Hypothalamus (tissue), 51 donors: Measurements from ENCODE around the gene PACRG.
"Not testable (repeated sequence)": the region's sequence is repeated elsewhere in the genome, so short reads cannot be mapped to it uniquely, and the experiment has no call there.

Source experiments
- DNase-seq, 51 donors: peaks; one replicate each; lab custom pipeline; 2025; lab: John Stamatoyannopoulos, UW

The PACRG gene

GRCh38 chr6:162976141-162976540 is 248.4 kb downstream of the PACRG start:
- peak in 1 of 51 donors; percentile 37 for DNase-seq

DNA sequence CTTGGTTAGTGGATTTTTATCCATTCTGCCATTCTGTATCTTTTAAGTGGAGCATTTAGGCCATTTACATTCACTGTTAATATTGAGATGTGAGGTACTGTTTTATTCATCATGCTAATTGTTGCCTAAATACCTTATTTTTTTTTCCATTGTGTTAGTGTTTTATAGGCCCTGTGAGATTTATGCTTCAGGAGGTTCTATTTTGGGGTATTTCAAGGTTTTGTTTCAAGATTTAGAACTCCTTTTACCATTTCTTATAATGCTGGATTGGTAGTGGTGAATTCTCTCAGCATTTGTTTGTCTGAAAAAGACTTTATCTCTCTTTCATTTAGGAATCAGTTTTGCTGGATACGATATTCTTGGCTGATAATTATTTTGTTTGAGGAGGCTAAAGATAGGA is 255.5 kb downstream of the PACRG start:
- not testable (repeated sequence) for DNase-seq

DNA sequence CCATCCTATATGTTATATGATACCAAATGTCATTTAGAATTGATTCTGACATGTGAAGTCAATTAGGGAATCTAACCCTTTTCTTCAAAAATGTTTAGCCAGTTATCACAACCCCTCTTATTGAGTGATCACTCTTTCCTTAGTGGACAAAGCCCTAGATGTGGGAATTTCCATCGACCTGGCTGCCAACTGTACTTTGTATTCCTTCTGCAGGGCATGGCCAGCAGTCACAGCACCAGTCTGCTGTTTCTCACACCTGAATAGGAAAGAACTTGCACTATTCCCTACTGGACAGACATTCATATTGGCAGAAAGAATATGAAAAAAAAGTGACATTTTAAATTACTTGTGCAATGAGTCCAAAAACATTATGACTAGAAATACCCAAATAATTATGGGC is 271.0 kb downstream of the PACRG start:
- no peak for DNase-seq

DNA sequence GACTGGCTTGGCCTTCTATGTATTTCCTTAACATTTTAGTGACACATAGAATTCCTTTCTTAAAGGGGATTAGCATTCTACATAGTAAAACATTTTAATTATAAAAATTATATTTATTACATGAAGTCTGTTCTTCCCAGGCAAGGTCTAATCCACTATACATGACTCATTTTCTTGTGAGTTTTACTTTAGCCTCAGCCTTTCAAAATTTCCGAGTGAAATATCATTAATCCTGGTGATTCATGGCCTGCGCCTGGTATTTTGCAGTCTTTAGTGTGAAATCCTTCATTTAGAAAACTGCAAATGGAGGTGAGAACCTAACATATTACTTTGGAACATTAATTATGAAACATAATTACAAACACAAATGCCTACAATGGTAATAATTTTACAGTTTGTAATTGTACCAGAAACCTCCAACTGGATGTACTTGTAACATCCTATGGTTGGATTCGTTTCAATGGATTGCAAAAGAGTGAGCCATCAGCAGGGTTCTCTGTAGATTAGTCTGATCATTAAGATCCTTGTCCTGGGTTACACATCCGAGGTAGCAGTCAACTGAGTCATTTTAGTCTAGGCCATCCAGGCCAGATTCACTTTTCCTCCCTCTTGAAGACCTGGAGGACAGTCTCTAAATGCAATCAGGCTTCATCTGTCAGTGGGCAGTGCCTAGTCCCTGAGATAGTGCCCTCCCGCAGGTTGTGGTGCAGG is 272.0 kb downstream of the PACRG start:
- DNase-seq, result no peak

DNA sequence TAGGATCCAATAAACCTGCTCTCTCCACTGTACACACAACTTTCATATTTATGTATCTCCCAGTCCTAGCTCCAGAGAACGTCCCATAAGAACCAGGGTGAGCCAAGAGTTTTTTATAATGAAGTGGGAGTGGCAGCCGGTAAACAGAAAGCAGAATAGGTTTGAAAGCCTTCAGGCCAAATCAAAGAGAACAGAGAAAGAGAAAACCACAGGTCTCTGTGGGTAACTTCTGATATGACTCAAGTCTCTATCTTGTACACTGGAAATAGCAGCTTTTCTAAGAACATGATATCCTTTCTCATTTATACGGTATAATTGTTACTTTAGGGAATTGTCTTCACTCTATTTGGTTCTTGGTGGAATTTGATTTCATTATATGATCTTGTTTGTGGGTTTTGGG is 273.6 kb downstream of the PACRG start:
- DNase-seq, result no peak

GRCh38 chr6:163008186-163008585 is 280.4 kb downstream of the PACRG start:
- DNase-seq, result no peak

DNA sequence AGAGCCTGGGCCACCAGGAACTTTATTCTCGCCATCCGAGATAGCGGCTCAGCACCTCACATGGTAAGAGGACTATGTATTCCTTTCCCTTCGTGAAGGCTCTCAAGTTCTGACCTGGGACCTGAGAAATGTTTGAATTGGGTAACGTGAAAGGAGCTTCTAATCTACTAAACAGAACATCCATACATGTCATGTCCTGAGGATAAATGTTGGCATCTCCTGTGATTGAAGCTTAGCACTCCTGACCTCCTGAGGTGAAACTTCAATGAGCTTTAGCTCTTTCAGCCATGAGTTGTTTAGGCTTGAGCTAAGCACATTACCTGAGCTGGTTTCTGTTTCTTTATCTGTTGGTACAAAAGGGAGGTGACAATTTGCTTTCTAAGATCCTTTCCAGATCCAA is 280.9 kb downstream of the PACRG start:
- no peak for DNase-seq

DNA sequence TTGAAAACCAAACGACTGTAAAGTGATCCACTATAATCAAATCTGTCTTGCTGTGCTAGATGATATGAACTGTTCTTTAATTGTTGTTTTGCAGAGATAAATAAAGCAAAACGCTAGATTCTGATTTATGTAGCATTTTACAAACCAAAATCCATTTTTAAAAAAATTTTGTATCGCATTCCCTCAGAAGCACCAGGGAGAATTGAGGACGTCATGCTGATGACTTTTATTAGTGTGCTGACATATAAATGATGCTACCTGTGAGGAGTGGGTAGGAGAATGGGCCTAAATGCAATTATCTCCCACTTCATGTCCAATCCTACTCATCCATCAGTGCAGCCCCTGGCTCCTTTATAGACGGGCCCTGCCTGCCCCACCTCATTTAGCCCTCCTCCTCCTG is 282.4 kb downstream of the PACRG start:
- no peak for DNase-seq

DNA sequence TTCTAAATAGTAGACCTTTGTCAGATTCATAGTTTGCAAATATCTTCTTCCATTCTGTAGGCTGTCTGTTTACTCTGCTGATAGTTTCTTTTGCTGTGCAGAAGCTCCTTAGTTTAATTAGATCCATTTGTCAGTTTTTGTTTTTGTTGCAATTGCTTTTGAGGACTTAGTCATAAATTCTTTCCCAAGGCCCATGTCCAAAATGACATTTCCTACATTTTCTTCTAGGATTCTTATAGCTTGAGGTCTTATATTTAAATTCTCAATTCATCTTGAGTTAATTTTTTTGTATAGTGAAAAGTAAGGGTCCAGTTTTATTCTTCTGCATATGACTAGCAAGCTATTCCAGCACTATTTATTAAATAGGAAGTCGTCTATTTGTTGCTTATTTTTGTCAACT is 287.0 kb downstream of the PACRG start:
- no peak for DNase-seq

GRCh38 chr6:163017801-163018200 is 290.0 kb downstream of the PACRG start:
- DNase-seq, result no peak

GRCh38 chr6:163019926-163020325 is 292.2 kb downstream of the PACRG start:
- no peak for DNase-seq

DNA sequence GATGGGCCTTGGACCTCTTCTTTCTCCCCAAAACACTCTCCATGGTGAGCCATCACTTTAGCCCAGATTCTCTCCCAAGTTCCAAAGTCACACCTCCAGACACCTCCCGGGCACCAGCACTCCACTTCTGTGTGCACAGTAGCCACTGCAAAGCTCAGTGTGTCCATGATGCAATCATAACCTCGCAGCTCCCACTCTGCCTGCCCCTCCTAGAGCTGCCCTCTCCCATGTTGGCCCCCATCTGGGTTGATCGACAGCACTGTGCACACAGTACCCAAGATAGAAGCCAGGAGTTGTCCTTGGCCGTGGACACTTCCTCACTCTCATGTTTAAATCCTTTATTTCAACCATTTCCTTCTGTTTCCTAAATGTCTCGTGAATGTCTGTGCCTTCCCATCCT is 293.3 kb downstream of the PACRG start:
- no peak for DNase-seq

DNA sequence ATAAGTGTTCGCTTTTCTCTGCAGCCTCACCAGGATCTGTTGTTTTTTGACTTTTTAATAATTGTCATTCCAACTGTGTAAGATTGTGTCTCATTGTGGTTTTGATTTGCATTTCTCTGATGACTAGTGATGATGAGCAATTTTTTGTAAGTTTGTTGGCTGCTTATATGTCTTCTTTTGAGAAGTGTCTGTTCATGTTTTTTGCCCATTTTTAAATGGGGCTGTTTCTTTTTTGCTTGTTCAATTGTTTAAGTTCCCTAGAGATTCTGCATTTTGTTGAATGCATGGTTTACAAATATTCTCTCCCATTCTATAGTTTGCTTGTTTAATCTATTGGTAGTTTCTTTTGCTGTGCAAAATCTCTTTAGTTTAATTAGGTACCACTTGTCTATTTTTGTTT is 295.9 kb downstream of the PACRG start:
- no peak for DNase-seq

DNA sequence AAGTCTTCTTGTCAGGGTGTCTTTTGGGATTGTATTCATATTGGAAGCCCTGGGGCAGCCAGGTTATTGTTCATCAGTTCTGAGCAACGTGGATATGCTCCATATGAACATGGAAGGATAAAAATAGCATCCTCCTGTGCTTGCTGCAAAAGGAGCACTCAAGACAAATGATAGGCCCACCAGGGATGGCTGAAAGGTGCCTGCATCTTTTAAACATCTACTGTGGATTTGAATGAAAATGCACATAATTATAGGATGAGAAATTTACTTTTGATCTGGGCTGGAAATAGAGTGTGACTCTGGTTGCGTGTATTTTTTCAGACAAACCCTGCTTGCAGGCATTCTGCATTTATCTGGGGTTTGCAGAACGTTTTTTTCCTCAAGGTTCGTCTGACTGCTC is 299.1 kb downstream of the PACRG start:
- no peak for DNase-seq

DNA sequence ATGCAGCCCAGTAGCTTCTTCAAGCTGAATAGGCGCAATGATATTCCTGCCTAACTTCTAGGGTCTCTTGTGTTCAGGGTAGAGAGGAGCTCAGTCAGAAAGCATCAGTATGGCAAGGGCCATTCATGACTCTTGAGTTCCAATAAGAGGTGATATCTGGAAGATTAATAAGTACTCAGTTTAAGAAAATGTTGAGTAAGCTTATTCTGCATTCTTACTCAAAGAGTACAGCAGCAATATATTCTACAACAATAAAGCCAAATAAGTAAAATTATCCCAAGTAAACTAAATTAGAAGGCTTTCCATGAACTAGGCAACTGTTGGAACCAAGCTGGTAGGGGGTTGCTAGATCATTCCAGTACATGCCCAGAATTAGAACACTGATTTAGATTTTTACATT is 303.2 kb downstream of the PACRG start:
- DNase-seq, result no peak

- DNase-seq, result no peak
These were observed 304.2 kb downstream of the PACRG start for GRCh38 chr6:163031931-163032330.

DNA sequence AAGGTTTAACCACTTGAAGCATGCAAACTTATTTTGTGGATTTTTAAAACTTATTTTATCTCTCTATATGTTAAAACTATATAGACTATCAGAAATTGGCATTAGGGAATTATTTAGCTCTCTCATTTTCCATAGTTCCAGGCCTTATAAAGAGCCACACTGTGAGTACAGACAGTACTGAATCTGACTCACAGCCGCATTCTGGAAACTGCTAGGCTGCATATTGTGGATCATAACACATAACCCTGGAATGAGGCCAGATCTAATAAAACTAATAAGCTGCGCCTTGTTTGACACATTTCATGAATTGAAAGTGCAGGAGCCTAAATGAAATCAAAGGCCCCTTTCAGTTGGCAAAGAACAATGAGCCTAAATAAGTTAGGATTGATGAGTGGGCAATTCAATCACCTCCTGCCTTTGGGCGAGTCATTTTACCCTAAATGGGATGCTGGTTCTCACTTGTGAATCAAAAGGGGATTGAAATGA is 308.4 kb downstream of the PACRG start:
- DNase-seq, result no peak

DNA sequence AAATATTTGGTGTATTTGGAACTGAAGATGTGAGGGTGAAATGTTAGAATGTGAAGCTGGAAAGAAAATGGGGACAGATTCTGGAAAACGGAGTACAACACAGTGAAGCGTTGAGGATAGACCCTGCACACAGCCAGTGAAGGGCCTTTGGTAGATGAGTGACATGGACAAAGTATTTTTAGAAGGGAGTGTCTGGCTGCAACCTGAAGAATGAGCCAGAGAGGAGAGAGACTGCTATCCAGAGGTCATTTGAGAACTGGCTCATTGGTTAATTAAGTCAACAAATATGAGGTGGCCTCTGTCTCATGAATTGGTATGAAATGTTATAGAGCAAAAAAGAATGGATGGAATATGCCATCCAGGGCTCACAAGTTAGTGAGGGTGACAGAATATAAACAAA is 310.5 kb downstream of the PACRG start:
- no peak for DNase-seq

GRCh38 chr6:163048345-163048744 is 320.6 kb downstream of the PACRG start:
- DNase-seq, result no peak

GRCh38 chr6:163053667-163054344 is 326.0 kb downstream of the PACRG start:
- no peak for DNase-seq

DNA sequence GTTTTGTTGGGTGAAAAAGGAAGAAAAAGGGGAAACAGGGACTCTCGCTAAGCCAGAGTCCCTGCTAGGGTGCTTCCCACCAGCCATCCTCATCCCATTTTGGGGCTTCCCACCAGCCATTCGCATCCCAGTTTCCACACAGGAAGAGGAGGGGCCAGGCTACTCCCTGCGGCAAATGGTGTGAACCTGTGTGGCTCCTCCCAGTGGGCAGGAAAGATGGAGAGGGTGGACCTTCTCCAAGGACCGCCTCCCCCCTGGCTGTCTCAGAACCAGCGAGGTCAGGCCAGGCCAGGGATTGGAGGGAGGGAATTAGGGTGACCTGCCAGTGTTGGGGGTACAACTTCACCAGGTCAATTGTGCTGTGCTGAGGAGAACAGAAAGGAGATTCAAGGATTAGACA is 326.9 kb downstream of the PACRG start:
- no peak for DNase-seq

GRCh38 chr6:163057260-163057659 is 329.5 kb downstream of the PACRG start:
- no peak for DNase-seq
